ENCODE results near the gene TUFT1.
"Not testable (repeated sequence)": the region's sequence is repeated elsewhere in the genome, so short reads cannot be mapped to it uniquely, and the experiment has no call there.

The TUFT1 gene

GRCh38 chr1:151618996-151619395 is 78.9 kb downstream of the TUFT1 start:
- DNase-seq = not testable (repeated sequence)

- peak; percentile 55 for DNase-seq
Observed at GRCh38 chr1:151619489-151620093, 79.5 kb downstream of the TUFT1 start.

- DNase-seq = no peak
Observed at GRCh38 chr1:151620286-151620685, 80.2 kb downstream of the TUFT1 start.

DNA sequence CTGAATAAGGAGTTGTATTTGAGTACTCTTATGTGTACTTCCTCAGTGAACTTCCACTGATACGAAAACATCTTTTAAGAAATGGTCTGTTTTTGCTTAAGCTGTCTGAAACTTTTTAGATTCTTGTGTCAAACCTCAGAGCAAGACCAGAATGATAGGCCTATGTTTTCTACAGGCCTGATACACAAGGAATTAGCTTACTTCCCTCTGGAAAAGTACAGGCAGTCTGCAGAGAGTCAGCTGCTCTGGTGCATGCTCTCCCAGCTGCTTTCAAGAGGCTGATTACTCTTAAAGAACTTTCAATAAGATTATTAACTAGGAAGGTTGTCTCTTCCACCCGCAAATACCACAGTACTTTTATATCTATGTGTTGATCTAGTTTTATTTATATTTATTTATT is 81.2 kb downstream of the TUFT1 start:
- DNase-seq = no peak

DNA sequence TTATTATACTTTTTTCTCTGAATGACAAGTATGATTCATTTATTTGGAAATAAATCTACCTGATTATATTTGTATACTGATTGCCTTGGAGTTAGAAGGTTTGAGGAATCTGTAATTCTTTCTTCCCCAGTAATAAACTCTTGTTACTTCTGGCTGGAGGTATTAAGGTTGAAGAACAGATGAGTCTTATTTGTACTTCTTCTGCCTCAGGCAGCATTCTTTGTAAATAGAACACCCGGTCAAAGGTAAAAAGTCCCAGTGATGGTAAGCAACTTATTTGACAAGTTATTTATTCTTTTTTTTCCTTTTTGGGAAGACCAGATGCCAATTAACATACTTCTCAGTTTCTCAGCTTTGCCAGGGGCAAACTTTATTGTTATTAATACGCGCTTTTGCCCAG is 84.7 kb downstream of the TUFT1 start:
- no peak for DNase-seq

- DNase-seq = no peak
Observed at GRCh38 chr1:151626740-151627334, 86.7 kb downstream of the TUFT1 start.

DNA sequence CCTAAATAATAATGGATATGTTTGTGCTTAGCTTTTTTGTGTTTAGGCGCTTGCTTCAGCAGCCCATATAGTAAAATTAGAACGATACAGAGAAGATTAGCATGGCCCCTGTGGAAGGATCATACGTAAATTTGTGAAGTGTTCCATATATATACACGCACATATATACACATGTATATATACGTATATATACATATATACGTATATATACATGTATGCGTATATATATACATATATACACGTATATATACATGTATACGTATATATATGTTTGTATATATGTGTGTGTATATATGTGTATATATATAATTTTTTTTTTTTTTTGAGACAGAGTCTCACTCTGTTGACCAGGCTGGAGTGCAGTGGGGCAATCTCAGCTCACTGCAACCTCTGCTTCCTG is 89.2 kb downstream of the TUFT1 start:
- no peak for DNase-seq
